ENCODE results near the gene ZNF280D.

- no peak for TF ChIP-seq CTCF (conservative IDR thresholded peaks at IDR 0.05 in 1 of 2, IDR thresholded peaks at IDR 0.05 in 1 of 2; ENCODE audit: low read depth in 1 of 2, low read length in 2 of 2)
- no peak for TF ChIP-seq EZH2 (IDR thresholded peaks at IDR 0.05; ENCODE audit: low read length, missing control alignments)
Measured at GRCh38 chr15:56683908-56684307, 49.4 kb downstream of the ZNF280D start.
